Neural cell (in vitro differentiated cells): Measurements from ENCODE around the gene TMC7. TPM values are rescaled to one million over a fixed set of nuclear protein-coding genes. Genes with fewer than 3 reads are reported as not detected.

ENCODE experiments used
- H2AFZ ChIP-seq: fragments of 200-600, 300-800 bp; sonication (generic), shearing (Covaris generic); 2 replicates; pipeline ENCODE4 v1.6.0; 2014; ENCODE audit warnings: low read depth, mild to moderate bottlenecking, antibody characterized with exemption, low read length, moderate library complexity
- H3F3A ChIP-seq: fragments of 200-600 bp; shearing (Covaris generic); 2 replicates; pipeline ENCODE4 v1.6.1; 2016; ENCODE audit warnings: mild to moderate bottlenecking, moderate library complexity, mixed read lengths, antibody characterized with exemption, low read length; ENCODE audit not compliant: insufficient read depth, poor library complexity, severe bottlenecking
- H3K27ac ChIP-seq: fragments of 200-600, 300-800 bp; sonication (generic), shearing (Covaris generic); 2 replicates; pipeline ENCODE4 v1.5.1; 2014; ENCODE audit warnings: mild to moderate bottlenecking, low read length, moderate library complexity
- H3K27me3 ChIP-seq: fragments of 300-800, 200-600 bp; sonication (generic), shearing (Covaris generic); 2 replicates; pipeline ENCODE4 v1.6.0; 2014; ENCODE audit warnings: mild to moderate bottlenecking, low read depth, low read length, moderate library complexity; ENCODE audit not compliant: insufficient read depth
- H3K36me3 ChIP-seq: fragments of 300-800, 200-600 bp; sonication (generic), shearing (Covaris generic); 2 replicates; pipeline ENCODE4 v1.5.1; 2014; ENCODE audit warnings: mild to moderate bottlenecking, antibody characterized with exemption, low read length, moderate library complexity; ENCODE audit not compliant: insufficient read depth
- H3K4me2 ChIP-seq: fragments of 300-800, 200-600 bp; sonication (generic), shearing (Covaris generic); 2 replicates; pipeline ENCODE4 v1.6.0; 2014; ENCODE audit warnings: mild to moderate bottlenecking, low read length
- H3K4me3 ChIP-seq: fragments of 300-800, 200-600 bp; sonication (generic), shearing (Covaris generic); 2 replicates; pipeline ENCODE4 v1.5.1; 2014; ENCODE audit warnings: mild to moderate bottlenecking, low read length, moderate library complexity
- H3K79me2 ChIP-seq: fragments of 200-600 bp; shearing (Covaris generic); replicated peaks from 2 replicates; pipeline ENCODE4 v1.6.0; 2014; ENCODE audit warnings: mild to moderate bottlenecking, low read length, moderate library complexity; ENCODE audit not compliant: insufficient read depth
- H3K9ac ChIP-seq: fragments of 300-800, 200-600 bp; sonication (generic), shearing (Covaris generic); 2 replicates; pipeline ENCODE4 v1.6.1; 2016; ENCODE audit warnings: mild to moderate bottlenecking, low read length, mixed read lengths
- H3K9me2 ChIP-seq: fragments of 200-600 bp; shearing (Covaris generic); 2 replicates; pipeline ENCODE4 v1.6.1; 2016; ENCODE audit warnings: mild to moderate bottlenecking, low read length, mixed read lengths; ENCODE audit not compliant: insufficient read depth
- H3K9me3 ChIP-seq: fragments of 200-600, 300-800 bp; sonication (generic), shearing (Covaris generic); 2 replicates; pipeline ENCODE4 v1.6.1; 2016; ENCODE audit warnings: mild to moderate bottlenecking, mixed run types, low read length, moderate library complexity, mixed read lengths
- H4K20me1 ChIP-seq: fragments of 200-600 bp; shearing (Covaris generic); 2 replicates; pipeline ENCODE4 v1.6.1; 2016; ENCODE audit warnings: mild to moderate bottlenecking, mixed run types; ENCODE audit not compliant: insufficient read depth
- CTCF ChIP-seq: fragments of 450-650 bp; IDR thresholded peaks from 2 replicates; pipeline ENCODE4 v1.5.1; 2014; ENCODE audit warnings: antibody characterized with exemption, mild to moderate bottlenecking, moderate library complexity; ENCODE audit not compliant: poor library complexity, severe bottlenecking
- EP300 ChIP-seq: fragments of 450-650 bp; conservative IDR thresholded peaks from 2 replicates; pipeline ENCODE4 v1.6.1; 2014; ENCODE audit warnings: antibody characterized with exemption, mild to moderate bottlenecking, moderate library complexity; ENCODE audit not compliant: poor library complexity, severe bottlenecking
- EZH2 ChIP-seq: fragments of 200-600, 300-800 bp; shearing (Covaris generic), sonication (generic); IDR thresholded peaks from 2 replicates; pipeline ENCODE4 v1.6.1; 2014; ENCODE audit warnings: antibody characterized with exemption, low read length, borderline replicate concordance, mild to moderate bottlenecking; ENCODE audit not compliant: insufficient read depth, poor library complexity, severe bottlenecking
- MXI1 ChIP-seq: fragments of 450-650 bp; conservative IDR thresholded peaks from 2 replicates; pipeline ENCODE4 v1.6.1; 2014; ENCODE audit warnings: antibody characterized with exemption, mild to moderate bottlenecking; ENCODE audit not compliant: poor library complexity, severe bottlenecking
- POLR2AphosphoS5 ChIP-seq: IDR thresholded peaks from 2 replicates; pipeline ENCODE4 v1.6.1; 2012
- RAD21 ChIP-seq: fragments of 450-650 bp; conservative IDR thresholded peaks from 2 replicates; pipeline ENCODE4 v1.6.1; 2014; ENCODE audit warnings: antibody characterized with exemption, mild to moderate bottlenecking, moderate library complexity
- REST ChIP-seq: IDR thresholded peaks from 2 replicates; pipeline ENCODE4 v1.6.1; 2012; ENCODE audit warnings: borderline replicate concordance
- SMC3 ChIP-seq: fragments of 450-650 bp; conservative IDR thresholded peaks from 2 replicates; pipeline ENCODE4 v1.6.1; 2014; ENCODE audit warnings: antibody characterized with exemption, mild to moderate bottlenecking, moderate library complexity; ENCODE audit not compliant: poor library complexity
- TAF1 ChIP-seq: IDR thresholded peaks from 2 replicates; pipeline ENCODE4 v1.6.1; 2012; ENCODE audit warnings: low read depth
- polyA plus RNA-seq: library from polyadenylated mRNA; depleted of rRNA; stranded (reverse); fragments of >200 nt; gene quantifications from 2 replicates; pipeline ENCODE4 v1.2.3, GENCODE V29; 2014

Gene TMC7
- polyA plus RNA-seq, 1 donor from 2014 or later, result 3.5 TPM

- Histone ChIP-seq H3K4me3 (no peak overlapping the region), H3K9ac (no peak overlapping the region), H3K79me2 (no peaks in the 10 kb centered on the region), H3K9me2 (no peaks in the 10 kb centered on the region), H3K36me3 (no peaks in the 10 kb centered on the region), H3K27me3 (no peaks in the 10 kb centered on the region), H3K4me2 (no peak overlapping the region), H3K27ac (no peak overlapping the region), H2AFZ (no peak overlapping the region), H3F3A (no peaks in the 10 kb centered on the region), H4K20me1 (no peaks in the 10 kb centered on the region), H3K9me3 (no peaks in the 10 kb centered on the region)
- no peak for TF ChIP-seq EZH2
- TF ChIP-seq TAF1, result no peak
- no peak for TF ChIP-seq RAD21
- no peak for TF ChIP-seq EP300
- no peak for TF ChIP-seq REST
- TF ChIP-seq POLR2AphosphoS5, result no peak
Observed at GRCh38 chr16:19088341-19088916, 104.7 kb downstream of the TMC7 start.

- Histone ChIP-seq H3K4me2 (no peak overlapping the region), H2AFZ (no peak overlapping the region), H4K20me1 (no peaks in the 10 kb centered on the region), H3F3A (no peaks in the 10 kb centered on the region), H3K79me2 (no peaks in the 10 kb centered on the region), H3K36me3 (no peaks in the 10 kb centered on the region), H3K9ac (no peak overlapping the region), H3K4me3 (no peak overlapping the region), H3K9me3 (no peaks in the 10 kb centered on the region), H3K27me3 (no peaks in the 10 kb centered on the region), H3K9me2 (no peaks in the 10 kb centered on the region), H3K27ac (no peak overlapping the region)
- TF ChIP-seq MXI1 (no peak), RAD21 (no peak), POLR2AphosphoS5 (no peak), EP300 (no peak), CTCF (no peak), EZH2 (no peak), SMC3 (no peak), TAF1 (no peak), REST (no peak)
Observed at GRCh38 chr16:19089410-19089955, 105.7 kb downstream of the TMC7 start.
